ENCODE results near the gene FUZ. TPM values are rescaled to one million over a fixed set of nuclear protein-coding genes. Genes with fewer than 3 reads are reported as not detected.

Gene FUZ
- total RNA-seq, 4 donors from 2014 or later: 19.0 to 31.7 (median 26.8) TPM

GRCh38 chr19:49850221-49850486 is 37.1 kb upstream of the FUZ start:
- DNase-seq (ENCODE audit: low spot score in 2 of 2): no peak
- 53 to 65% methylated on average over 12 of the region's 12 CpGs for WGBS, 2 donors
- Histone ChIP-seq H3K27me3 (no peaks in the 10 kb centered on the region), H3K4me3 (peak overlapping the region; percentile 91 to 97 (median 96)), H3K27ac (peak overlapping the region; percentile 99 to 100 (median 100)), H3K36me3 (peaks cover 0 to 12% (median 0%) of the 10 kb centered on the region in 3 donors), H3K4me1 (peaks cover 0 to 41% (median 24%) of the 10 kb centered on the region in 4 donors), H3K9me3 (peaks cover 0 to 5% (median 1%) of the 10 kb centered on the region in 4 donors)
- no peak for TF ChIP-seq CTCF (IDR thresholded peaks at IDR 0.05)
- TF ChIP-seq EP300 (IDR thresholded peaks at IDR 0.05): no peak
- TF ChIP-seq POLR2A (IDR thresholded peaks at IDR 0.05): no peak

GRCh38 chr19:49849433-49850220 is 36.5 kb upstream of the FUZ start:
- Histone ChIP-seq H3K27ac (peak overlapping the region in 3 of 4 donors; percentile 99 to 100 (median 99)), H3K9me3 (peaks cover 0 to 5% (median 1%) of the 10 kb centered on the region in 4 donors), H3K4me3 (peak overlapping the region in 3 of 4 donors; percentile 91 to 97 (median 95)), H3K27me3 (no peaks in the 10 kb centered on the region), H3K4me1 (peaks cover 0 to 36% (median 24%) of the 10 kb centered on the region in 4 donors), H3K36me3 (peaks cover 0 to 6% (median 0%) of the 10 kb centered on the region in 3 donors)
- TF ChIP-seq POLR2A (IDR thresholded peaks at IDR 0.05) (no peak), EP300 (IDR thresholded peaks at IDR 0.05) (no peak)
- 89 to 92% methylated on average over 15 of the region's 15 CpGs for WGBS, 2 donors
- no peak for DNase-seq (ENCODE audit: low spot score in 2 of 2)

GRCh38 chr19:49848938-49849337 is 35.8 kb upstream of the FUZ start:
- no peaks in the 10 kb centered on the region for H3K27me3 ChIP-seq
- no peaks in the 10 kb centered on the region for H3K36me3 ChIP-seq
- no peak overlapping the region for H3K4me3 ChIP-seq
- peaks cover 0 to 29% (median 23%) of the 10 kb centered on the region in 4 donors for H3K4me1 ChIP-seq
- no peak overlapping the region for H3K27ac ChIP-seq
- TF ChIP-seq CTCF (IDR thresholded peaks at IDR 0.05): no peak
- TF ChIP-seq EP300 (IDR thresholded peaks at IDR 0.05): no peak
- TF ChIP-seq POLR2A (IDR thresholded peaks at IDR 0.05): no peak
- DNase-seq (ENCODE audit: low spot score in 2 of 2): no peak
- peaks cover 0 to 5% (median 1%) of the 10 kb centered on the region in 4 donors for H3K9me3 ChIP-seq
- 94 to 99% methylated on average over 3 of the region's 3 CpGs for WGBS, 2 donors

- Histone ChIP-seq H3K27me3 (no peaks in the 10 kb centered on the region), H3K4me3 (no peak overlapping the region), H3K9me3 (peaks cover 0 to 5% (median 1%) of the 10 kb centered on the region in 4 donors), H3K4me1 (peaks cover 0 to 20% (median 17%) of the 10 kb centered on the region in 4 donors), H3K27ac (no peak overlapping the region), H3K36me3 (no peaks in the 10 kb centered on the region)
- WGBS, 2 donors: 82 to 91% methylated on average over 10 of the region's 10 CpGs
- TF ChIP-seq CTCF (IDR thresholded peaks at IDR 0.05) (no peak), EP300 (IDR thresholded peaks at IDR 0.05) (no peak), POLR2A (IDR thresholded peaks at IDR 0.05) (no peak)
- no peak for DNase-seq (ENCODE audit: low spot score in 2 of 2)
Measured at GRCh38 chr19:49847731-49848696, 34.9 kb upstream of the FUZ start.

- WGBS, 2 donors: 85% methylated on average over 5 of the region's 5 CpGs
- Histone ChIP-seq H3K36me3 (peaks cover 0 to 10% (median 0%) of the 10 kb centered on the region in 3 donors), H3K4me1 (peaks cover 0 to 6% (median 5%) of the 10 kb centered on the region in 4 donors), H3K9me3 (peaks cover 0 to 5% (median 1%) of the 10 kb centered on the region in 4 donors), H3K4me3 (no peak overlapping the region), H3K27ac (no peak overlapping the region), H3K27me3 (no peaks in the 10 kb centered on the region)
- no peak for DNase-seq (ENCODE audit: low spot score in 2 of 2)
- TF ChIP-seq CTCF (IDR thresholded peaks at IDR 0.05): no peak
- TF ChIP-seq EP300 (IDR thresholded peaks at IDR 0.05): no peak
- TF ChIP-seq POLR2A (IDR thresholded peaks at IDR 0.05): no peak
Measured at GRCh38 chr19:49846408-49846807, 33.3 kb upstream of the FUZ start.
